Stimulated activated CD8-positive, alpha-beta memory T cell treated with anti-CD3 and anti-CD28 coated beads, Interleukin-15, amount 100 ng/mL, for 1 hour (primary cell): ENCODE measurements around the gene SNRNP25.

ENCODE experiments used
- DNase-seq: peaks from one replicate; pipeline ENCODE4 v3.0.0-alpha.2; 2020; ENCODE audit warnings: low read depth

Gene SNRNP25

GRCh38 chr16:78444-79150, 25.0 kb downstream of the SNRNP25 start:
- no peak for DNase-seq

- DNase-seq = no peak
Observed at GRCh38 chr16:79151-80054, 25.8 kb downstream of the SNRNP25 start.

- no peak for DNase-seq
Observed at GRCh38 chr16:83060-83603, 29.5 kb downstream of the SNRNP25 start.

GRCh38 chr16:83781-84615, 30.4 kb downstream of the SNRNP25 start:
- no peak for DNase-seq

- DNase-seq = no peak
Observed at GRCh38 chr16:84718-85406, 31.2 kb downstream of the SNRNP25 start.

- DNase-seq = no peak
Observed at GRCh38 chr16:85407-85782, 31.8 kb downstream of the SNRNP25 start.

GRCh38 chr16:85865-86264, 32.2 kb downstream of the SNRNP25 start:
- DNase-seq = no peak

GRCh38 chr16:86483-86952, 32.9 kb downstream of the SNRNP25 start:
- DNase-seq = no peak

GRCh38 chr16:88613-89012, 35.0 kb downstream of the SNRNP25 start:
- no peak for DNase-seq

- no peak for DNase-seq
Observed at GRCh38 chr16:89391-90302, 36.0 kb downstream of the SNRNP25 start.

- DNase-seq = no peak
Observed at GRCh38 chr16:91484-91883, 37.9 kb downstream of the SNRNP25 start.

GRCh38 chr16:92431-93339, 39.1 kb downstream of the SNRNP25 start:
- no peak for DNase-seq

- DNase-seq = no peak
Observed at GRCh38 chr16:94918-95265, 41.3 kb downstream of the SNRNP25 start.

GRCh38 chr16:96935-97381, 43.3 kb downstream of the SNRNP25 start:
- DNase-seq = peak; percentile 79

GRCh38 chr16:97822-98221, 44.2 kb downstream of the SNRNP25 start:
- no peak for DNase-seq

- no peak for DNase-seq
Observed at GRCh38 chr16:100989-101388, 47.4 kb downstream of the SNRNP25 start.

GRCh38 chr16:101586-101985, 48.0 kb downstream of the SNRNP25 start:
- no peak for DNase-seq

GRCh38 chr16:102060-102855, 48.6 kb downstream of the SNRNP25 start:
- no peak for DNase-seq
